HepG2 (cell line): ENCODE measurements around the gene OR6C2. TPM values are rescaled to one million over a fixed set of nuclear protein-coding genes. Genes with fewer than 3 reads are reported as not detected.

Experiments used
- ATAC-seq: fragments of 200-7000 bp; cut with Tn5 transposase; 3 replicates; pipeline ENCODE4 v1.9.1; 2020; ENCODE audit warnings: mild to moderate bottlenecking, moderate library complexity
- BruUV-seq: library from RNA; stranded (reverse); fragments of 400-500 nt; replicated peaks from 2 replicates; lab custom pipeline; 2021; lab: Mats Ljungman, UMichigan
- CTCF ChIA-PET: fragments of 300-600 bp; formaldehyde crosslinking; extraction: SDS; loops from one replicate; lab custom pipeline; 2021; ENCODE audit warnings: low total read pairs, inconsistent platforms, low intra/inter-chr PET ratio; lab: Yijun Ruan, JAX
- POLR2A ChIA-PET: fragments of 350-600 bp; sonication (Branson Sonifier 250); formaldehyde crosslinking; loops from one replicate; lab custom pipeline; 2020; ENCODE audit warnings: antibody characterized with exemption, inconsistent platforms; lab: Yijun Ruan, JAX
- DNase-seq: peaks from one replicate; pipeline ENCODE4 v3.0.0-alpha.2; 2015; ENCODE audit warnings: low spot score
- FAIRE-seq: peaks from 3 replicates; lab custom pipeline; 2011; peaks lifted over from hg19 to GRCh38; lab: Jason Lieb, UNC
- H2AFZ ChIP-seq: one replicate; pipeline ENCODE4 v1.6.1; 2011; ENCODE audit warnings: low read length, inconsistent platforms
- H3K27ac ChIP-seq: fragments of 300-600 bp; 3 replicates; pipeline ENCODE4 v1.8.0; 2011; ENCODE audit warnings: mixed run types, mild to moderate bottlenecking, mixed read lengths, low read length, inconsistent platforms; ENCODE audit not compliant: insufficient read depth; ENCODE audit errors: extremely low read length
- H3K27me3 ChIP-seq, 2 experiments: fragments of 200-600 bp in 1 of 2; 2 replicates in 1 of 2; 3 replicates in 1 of 2; pipeline versions ENCODE4 v1.6.0 to v1.8.0; 2011; ENCODE audit warnings: low read length in 2 of 2, mild to moderate bottlenecking in 2 of 2, moderate library complexity in 2 of 2, inconsistent platforms in 1 of 2; ENCODE audit not compliant: insufficient read depth in 2 of 2, control insufficient read depth in 1 of 2
- H3K36me3 ChIP-seq, 2 experiments: fragments of 200-600 bp in 1 of 2; replicated peaks in 1 of 2; 2 replicates in 1 of 2; 3 replicates in 1 of 2; pipeline versions ENCODE4 v1.5.1 to v1.8.0; 2011; ENCODE audit warnings: low read length in 2 of 2, inconsistent platforms in 1 of 2; ENCODE audit not compliant: insufficient read depth in 2 of 2, control insufficient read depth in 1 of 2
- H3K4me1 ChIP-seq: 2 replicates; pipeline ENCODE4 v1.5.1; 2012; ENCODE audit warnings: low read length, inconsistent platforms; ENCODE audit not compliant: insufficient read depth
- H3K4me2 ChIP-seq: 2 replicates; pipeline ENCODE4 v1.6.0; 2011; ENCODE audit warnings: low read depth, low read length, inconsistent platforms
- H3K4me3 ChIP-seq, 3 experiments: fragments of 200-600 bp in 1 of 3; sonication (generic), shearing (Covaris generic) in 1 of 3; replicated peaks in 1 of 3; 2 replicates each; pipeline ENCODE4 v1.5.1; 2011 to 2016; ENCODE audit warnings: low read length in 3 of 3, inconsistent platforms in 2 of 3, low read depth in 2 of 3, mild to moderate bottlenecking in 2 of 3, control low read depth in 1 of 3, mixed read lengths in 1 of 3; ENCODE audit not compliant: insufficient read depth in 1 of 3
- H3K79me2 ChIP-seq: one replicate; pipeline ENCODE4 v1.6.1; 2011; ENCODE audit warnings: low read length, inconsistent platforms; ENCODE audit not compliant: insufficient read depth
- H3K9ac ChIP-seq: 2 replicates; pipeline ENCODE4 v1.6.0; 2011; ENCODE audit warnings: mild to moderate bottlenecking, low read depth, low read length, inconsistent platforms; ENCODE audit not compliant: insufficient read depth
- H3K9me3 ChIP-seq: 2 replicates; pipeline ENCODE4 v1.5.1; 2012; ENCODE audit warnings: mild to moderate bottlenecking, low read length
- H4K20me1 ChIP-seq: 2 replicates; pipeline ENCODE4 v1.6.0; 2011; ENCODE audit warnings: inconsistent platforms, mild to moderate bottlenecking, low read length, moderate library complexity; ENCODE audit not compliant: insufficient read depth
- CERS6 ChIP-seq: sonication (generic); formaldehyde crosslinking; IDR thresholded peaks from 2 replicates; pipeline ENCODE4 v1.5.0; 2020; ENCODE audit warnings: missing genetic modification reagents
- HES4 ChIP-seq: sonication (generic); formaldehyde crosslinking; IDR thresholded peaks from 2 replicates; pipeline ENCODE4 v1.9.0; 2021; ENCODE audit warnings: mild to moderate bottlenecking, missing genetic modification reagents, borderline replicate concordance
- HNRNPL ChIP-seq: fragments of 200-400 bp; formaldehyde crosslinking; IDR thresholded peaks from 2 replicates; pipeline ENCODE4 v1.6.1; 2017; ENCODE audit warnings: mild to moderate bottlenecking, low read depth, low read length
- JUND ChIP-seq: sonication (generic); formaldehyde crosslinking; IDR thresholded peaks from 2 replicates; pipeline ENCODE4 v1.8.0; 2022; ENCODE audit warnings: mild to moderate bottlenecking, missing genetic modification reagents
- NFE2L1 ChIP-seq: sonication (generic); formaldehyde crosslinking; IDR thresholded peaks from 2 replicates; pipeline ENCODE4 v1.4.0; 2020; ENCODE audit warnings: missing genetic modification reagents, mild to moderate bottlenecking, borderline replicate concordance
- NR2F6 ChIP-seq, 2 experiments: IDR thresholded peaks; 2 replicates each; pipeline ENCODE4 v1.6.1; 2016; ENCODE audit warnings: antibody characterized with exemption in 1 of 2, mild to moderate bottlenecking in 1 of 2
- RBAK ChIP-seq: sonication (generic); formaldehyde crosslinking; IDR thresholded peaks from 2 replicates; pipeline ENCODE4 v1.5.1; 2020; ENCODE audit warnings: mild to moderate bottlenecking, missing genetic modification reagents
- RXRA ChIP-seq: sonication (generic); formaldehyde crosslinking; IDR thresholded peaks from 2 replicates; pipeline ENCODE4 v1.5.1; 2020; ENCODE audit warnings: missing genetic modification reagents
- SMARCE1 ChIP-seq: fragments of 450-650 bp; IDR thresholded peaks from 2 replicates; pipeline ENCODE4 v1.6.1; 2017; ENCODE audit warnings: borderline replicate concordance
- TMF1 ChIP-seq: sonication (generic); formaldehyde crosslinking; IDR thresholded peaks from 2 replicates; pipeline ENCODE4 v1.8.1; 2022; ENCODE audit warnings: low read depth, missing genetic modification reagents
- ZFP36L2 ChIP-seq: sonication (generic); formaldehyde crosslinking; IDR thresholded peaks from 2 replicates; pipeline ENCODE4 v1.4.0; 2020; ENCODE audit warnings: missing genetic modification reagents
- ZNF567 ChIP-seq: sonication (generic); formaldehyde crosslinking; IDR thresholded peaks from 2 replicates; pipeline ENCODE4 v1.8.1; 2023; ENCODE audit warnings: mild to moderate bottlenecking, missing genetic modification reagents, borderline replicate concordance
- ZNF574 ChIP-seq: sonication (generic); formaldehyde crosslinking; IDR thresholded peaks from 2 replicates; pipeline ENCODE4 v1.4.0; 2020; ENCODE audit warnings: missing genetic modification reagents
- WGBS: methylation state at CpG from one replicate; pipeline ENCODE4 v1.1.6; 2017; ENCODE audit warnings: low lambda C conversion rate; 5-methylcytosine and 5-hydroxymethylcytosine counted together
- in situ Hi-C: cut with HindIII; loops from 2 replicates; pipeline ENCODE4 v1.10.0; 2017; ENCODE audit warnings: low pct_unique_long_range_greater_than_20kb; ENCODE audit not compliant: extremely low pct_ligation_motif_present
- intact Hi-C: fragments of 100-400 bp; cut with micrococcal nuclease; formaldehyde crosslinking; loops from one replicate; pipeline ENCODE4 v1.10.0; 2022; ENCODE audit not compliant: unreplicated experiment
- polyA plus RNA-seq, 8 experiments: library from polyadenylated mRNA; depleted of rRNA in 3 of 8; stranded (reverse) in 7 of 8; unstranded in 1 of 8; fragments of >200 nt; fragmentation: Illumina TruSeq in 4 of 8; extraction: Trizol in 4 of 8; gene quantifications; 2 replicates each; pipeline versions ENCODE4 v1.2.1 to v1.2.3, GENCODE V29; 2011 to 2016; ENCODE audit warnings: low read depth in 4 of 8, missing spikeins in 1 of 8, mixed read lengths in 1 of 8; ENCODE audit not compliant: insufficient read depth in 1 of 8
- total RNA-seq, 5 experiments: library from RNA; depleted of rRNA; stranded (reverse); fragments of >200 nt; fragmentation: Illumina TruSeq; extraction: Trizol; gene quantifications; 2 replicates each; pipeline ENCODE4 v1.2.3, GENCODE V29; 2016; ENCODE audit warnings: low read depth in 1 of 5
- TF ChIP-seq, protein P1 (sequence below): sonication (generic); formaldehyde crosslinking; IDR thresholded peaks from 2 replicates; pipeline ENCODE4 v1.5.0; 2020; ENCODE audit warnings: missing genetic modification reagents

OR6C2 gene
- total and polyA plus RNA-seq, 2 of the 13 experiments (the other 11 are each of a cell fraction or from before 2014, with no cell fraction given): not detected

DNA sequence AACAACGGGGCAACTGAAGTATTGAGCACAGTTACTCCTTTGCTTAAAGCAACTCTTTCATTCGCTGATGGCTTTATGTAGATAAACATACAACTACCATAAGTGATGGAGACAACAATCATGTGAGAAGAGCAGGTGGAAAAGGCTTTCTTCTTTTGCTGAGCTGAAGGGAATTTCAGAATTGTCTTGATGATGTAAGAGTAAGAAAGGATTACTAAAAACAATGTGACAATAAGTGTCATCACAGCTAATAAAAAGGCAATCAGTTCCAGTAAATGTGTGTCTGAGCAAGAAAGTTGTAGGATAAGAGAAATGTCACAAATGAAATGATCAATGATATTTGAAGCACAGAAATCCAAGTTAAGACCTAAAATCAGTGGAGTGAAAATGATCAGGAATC lies 25.4 kb downstream of the OR6C2 start:
- CTCF ChIA-PET: no interaction called here
- no peak for ATAC-seq

DNA sequence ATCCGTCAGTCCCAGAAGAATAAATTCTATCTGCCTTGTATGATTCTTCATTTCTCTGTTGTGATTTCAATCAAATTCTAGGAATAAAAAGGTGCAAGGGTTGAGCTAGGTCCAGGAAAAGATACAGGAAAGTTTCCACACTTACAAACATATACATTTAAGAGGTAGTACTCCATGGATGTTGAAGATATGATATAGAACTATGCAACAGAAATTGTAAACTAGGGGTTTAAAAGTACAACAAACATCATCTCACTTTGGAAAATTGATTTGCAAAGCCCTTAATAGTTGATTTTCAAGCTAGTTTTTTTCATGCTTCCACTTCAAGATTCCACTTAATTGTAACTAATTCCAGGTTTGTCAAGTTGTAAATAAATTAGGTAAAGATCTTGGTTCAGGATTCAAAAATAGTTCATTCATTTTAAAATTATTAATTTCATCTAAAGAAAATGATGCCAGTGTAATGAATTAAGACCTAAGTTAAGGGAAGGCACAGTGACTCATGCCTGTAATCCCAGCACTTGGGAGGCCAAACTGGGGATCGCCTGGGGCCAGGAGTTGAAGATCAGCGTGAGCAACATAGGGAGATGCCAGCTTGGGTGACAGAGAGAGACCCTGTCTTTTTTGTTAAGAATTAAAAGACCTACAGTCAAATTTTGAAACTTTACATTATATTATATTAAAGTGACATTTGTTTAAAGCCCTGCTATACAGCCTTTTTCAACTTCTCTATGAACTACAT lies 26.4 kb downstream of the OR6C2 start, which contains the start of gene OR6C70:
Gene OR6C70, minus strand, starts transcription at position 51 of the 742 bp plus-strand sequence. Its CDS starts 0 bp downstream, at position 51.
- no peaks in the 10 kb centered on the region for H4K20me1 ChIP-seq
- H3K36me3 ChIP-seq: no peaks in the 10 kb centered on the region
- no peaks in the 10 kb centered on the region for H3K79me2 ChIP-seq
- TF ChIP-seq ZNF574 (CRISPR knock-in tag): no peak
- no peak for TF ChIP-seq JUND (CRISPR knock-in tag)
- TF ChIP-seq ZNF567: no peak
- TF ChIP-seq CERS6: no peak
- TF ChIP-seq RBAK (CRISPR knock-in tag): no peak
- no peak for TF ChIP-seq HNRNPL
- TF ChIP-seq RXRA: no peak
- TF ChIP-seq, all 625 proteins: peak for 0
- no peaks in the 10 kb centered on the region for H3K27me3 ChIP-seq
- ATAC-seq (no peak), DNase-seq (no peak), FAIRE-seq (no peak)
- no TSS peak for BruUV-seq
- intact Hi-C loops (no loop called here), in situ Hi-C loops (no loop called here)
- H3K9ac ChIP-seq: no peak within 1 kb of the TSS
- no peak within 1 kb of the TSS for H3K4me2 ChIP-seq
- no peak within 1 kb of the TSS for H3K4me3 ChIP-seq
- no peak within 1 kb of the TSS for H3K27ac ChIP-seq
- POLR2A ChIA-PET: no interaction called here
- H2AFZ ChIP-seq: no peak within 1 kb of the TSS
- no peaks in the 10 kb centered on the region for H3K4me1 ChIP-seq
- H3K9me3 ChIP-seq: no peaks in the 10 kb centered on the region
- WGBS: 39% methylated on average over 3 of the region's 3 CpGs
- CTCF ChIA-PET: no interaction called here

More for the DNA sequence above, 25.4 kb downstream of the OR6C2 start:
- H3K4me2 ChIP-seq: no peak overlapping the region
- H3K79me2 ChIP-seq: no peaks in the 10 kb centered on the region
- no TSS peak for BruUV-seq
- POLR2A ChIA-PET: no interaction called here
- TF ChIP-seq SMARCE1 (no peak), HES4 (CRISPR knock-in tag) (no peak), NR2F6 (IDR thresholded peaks at IDR 0.05) (no peak), NR2F6 (CRISPR knock-in tag; IDR thresholded peaks at IDR 0.05) (no peak), NFE2L1 (CRISPR knock-in tag) (no peak), ZFP36L2 (CRISPR knock-in tag) (no peak), TMF1 (CRISPR knock-in tag) (no peak)
- TF ChIP-seq, protein P1, sequence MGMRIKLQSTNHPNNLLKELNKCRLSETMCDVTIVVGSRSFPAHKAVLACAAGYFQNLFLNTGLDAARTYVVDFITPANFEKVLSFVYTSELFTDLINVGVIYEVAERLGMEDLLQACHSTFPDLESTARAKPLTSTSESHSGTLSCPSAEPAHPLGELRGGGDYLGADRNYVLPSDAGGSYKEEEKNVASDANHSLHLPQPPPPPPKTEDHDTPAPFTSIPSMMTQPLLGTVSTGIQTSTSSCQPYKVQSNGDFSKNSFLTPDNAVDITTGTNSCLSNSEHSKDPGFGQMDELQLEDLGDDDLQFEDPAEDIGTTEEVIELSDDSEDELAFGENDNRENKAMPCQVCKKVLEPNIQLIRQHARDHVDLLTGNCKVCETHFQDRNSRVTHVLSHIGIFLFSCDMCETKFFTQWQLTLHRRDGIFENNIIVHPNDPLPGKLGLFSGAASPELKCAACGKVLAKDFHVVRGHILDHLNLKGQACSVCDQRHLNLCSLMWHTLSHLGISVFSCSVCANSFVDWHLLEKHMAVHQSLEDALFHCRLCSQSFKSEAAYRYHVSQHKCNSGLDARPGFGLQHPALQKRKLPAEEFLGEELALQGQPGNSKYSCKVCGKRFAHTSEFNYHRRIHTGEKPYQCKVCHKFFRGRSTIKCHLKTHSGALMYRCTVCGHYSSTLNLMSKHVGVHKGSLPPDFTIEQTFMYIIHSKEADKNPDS (CRISPR knock-in tag): no peak
- no peak overlapping the region for H3K27ac ChIP-seq
- WGBS: 25% methylated on average over 2 of the region's 2 CpGs
- FAIRE-seq (no peak), DNase-seq (no peak)
- no peaks in the 10 kb centered on the region for H3K27me3 ChIP-seq
- no peak overlapping the region for H3K9ac ChIP-seq
- intact Hi-C loops: no loop called here
- no peaks in the 10 kb centered on the region for H3K36me3 ChIP-seq
- no peak overlapping the region for H2AFZ ChIP-seq
- in situ Hi-C loops: no loop called here
- no peaks in the 10 kb centered on the region for H3K9me3 ChIP-seq
- H4K20me1 ChIP-seq: no peaks in the 10 kb centered on the region
- no peak overlapping the region for H3K4me3 ChIP-seq
- no peaks in the 10 kb centered on the region for H3K4me1 ChIP-seq
